ENCODE measurements around the gene PIP5K1C.
"Not testable (repeated sequence)": the region's sequence is repeated elsewhere in the genome, so short reads cannot be mapped to it uniquely, and the experiment has no call there.

The PIP5K1C gene

GRCh38 chr19:3586127-3586626 lies 114.1 kb downstream of the PIP5K1C start:
- TF ChIP-seq ZNF274 (IDR thresholded peaks at IDR 0.05; ENCODE audit: low read depth, low read length), result no peak
- H3K4me3 ChIP-seq (ENCODE audit: low read length), result no peak overlapping the region

- no peak within 1 kb of the TSS for H3K4me3 ChIP-seq (ENCODE audit: low read length)
- TF ChIP-seq ZNF274 (IDR thresholded peaks at IDR 0.05; ENCODE audit: low read depth, low read length), result no peak
Observed at GRCh38 chr19:3585301-3586126, 114.8 kb downstream of the PIP5K1C start, which contains the start of gene GIPC3. Gene GIPC3, plus strand, starts transcription at chr19:3585478. Its CDS starts 120 bp downstream, at chr19:3585598.

- not testable (repeated sequence) for H3K4me3 ChIP-seq (ENCODE audit: low read length)
Observed at GRCh38 chr19:3584036-3584802, 116.0 kb downstream of the PIP5K1C start.

- H3K4me3 ChIP-seq (ENCODE audit: low read length), result not testable (repeated sequence)
Observed at GRCh38 chr19:3581792-3582191, 118.5 kb downstream of the PIP5K1C start.

Data from GM08714 (cell line).